Activated naive CD4-positive, alpha-beta T cell treated with anti-CD3 and anti-CD28 coated beads, Interleukin-2, amount 50 U/mL, for 72 hours (primary cell): ENCODE measurements around the gene ZNF740. TPM values are rescaled to one million over a fixed set of nuclear protein-coding genes. Genes with fewer than 3 reads are reported as not detected.

Source experiments
- ATAC-seq, 2 donors: fragments of 150-1000 bp; cut with Tn5 transposase; 2 replicates each; pipeline ENCODE4 v1.10.0; 2021; ENCODE audit warnings: mild to moderate bottlenecking in 2 of 2, moderate library complexity in 2 of 2
- DNase-seq, 2 donors: peaks; one replicate each; pipeline ENCODE4 v3.0.0; 2021 to 2022; ENCODE audit warnings: low spot score in 2 of 2
- H3K27ac Mint-ChIP-seq, 2 donors: one replicate each; pipeline ENCODE4 v1.8.0; 2022; ENCODE audit warnings: mild to moderate bottlenecking in 2 of 2, mixed read lengths in 2 of 2
- H3K36me3 Mint-ChIP-seq, 2 donors: one replicate each; pipeline ENCODE4 v1.8.0; 2022; ENCODE audit warnings: mixed read lengths in 2 of 2
- H3K9me3 Mint-ChIP-seq, 2 donors: one replicate each; pipeline ENCODE4 v1.8.0; 2022; ENCODE audit warnings: mixed read lengths in 2 of 2
- total RNA-seq, 2 donors: library from RNA; stranded (reverse); gene quantifications; one replicate each; pipeline ENCODE4 v1.2.3, GENCODE V29; 2022

ZNF740 gene
- total RNA-seq, 2 donors from 2014 or later, result 36.8 to 43.2 TPM

DNA sequence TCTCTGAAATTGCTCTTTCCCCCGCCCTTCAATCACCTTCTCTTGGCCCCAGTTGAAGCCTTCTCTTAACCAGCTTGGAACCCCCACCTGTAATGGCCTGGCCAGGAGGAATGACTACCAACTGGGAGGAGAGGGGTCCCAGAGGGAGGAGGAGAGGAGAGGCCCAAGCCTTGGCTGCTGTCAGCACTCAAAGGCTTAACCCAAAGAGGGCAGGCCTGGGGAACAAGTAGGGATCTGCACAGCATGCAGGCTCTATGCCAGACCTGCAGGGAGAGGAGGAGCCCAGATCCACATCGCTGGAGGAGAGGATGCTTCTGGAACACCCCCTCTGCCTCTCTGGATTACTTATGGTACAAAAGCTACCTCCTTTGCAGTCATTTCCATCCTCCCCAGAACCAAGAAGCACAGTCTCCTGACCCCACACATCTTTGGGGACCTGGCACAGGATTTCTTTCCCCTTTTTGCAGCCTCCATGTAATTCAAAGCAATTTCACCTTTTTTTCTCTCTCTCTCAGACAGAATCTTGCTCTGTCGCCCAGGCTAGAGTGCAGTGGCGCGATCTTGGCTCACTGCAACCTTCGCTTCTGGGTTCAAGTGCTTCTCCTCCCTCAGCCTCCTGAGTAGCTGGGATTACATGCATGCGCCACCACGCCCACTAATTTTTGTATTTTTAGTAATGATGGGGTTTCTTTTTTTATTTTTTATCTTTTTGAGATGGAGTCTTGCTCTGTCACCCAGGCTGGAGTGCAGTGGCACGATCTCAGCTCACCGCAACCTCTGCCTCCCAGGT lies 45.3 kb downstream of the ZNF740 start:
- H3K9me3 Mint-ChIP-seq, result no peaks in the 10 kb centered on the region
- no peaks in the 10 kb centered on the region for H3K36me3 Mint-ChIP-seq
- no peak overlapping the region for H3K27ac Mint-ChIP-seq
- no peak for ATAC-seq
- no peak for DNase-seq

DNA sequence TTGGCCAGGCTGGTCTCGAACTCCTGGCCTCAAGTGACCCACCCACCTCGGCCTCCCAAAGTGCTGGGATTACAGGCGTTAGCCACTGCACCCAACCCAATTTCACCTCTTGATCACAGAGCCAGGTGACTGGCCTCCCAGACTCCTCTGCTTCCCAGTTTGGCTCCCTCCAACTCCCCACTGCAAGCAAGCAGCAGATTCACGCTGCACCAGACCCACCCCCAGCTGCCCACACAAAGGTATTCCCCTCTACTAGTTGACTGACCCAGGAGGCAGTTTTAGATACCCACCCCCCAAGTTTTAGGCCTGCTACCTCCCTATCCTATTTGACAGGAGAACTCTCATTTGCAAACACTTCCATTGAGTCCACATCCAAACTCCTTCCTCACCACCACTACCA lies 46.3 kb downstream of the ZNF740 start:
- H3K9me3 Mint-ChIP-seq, result no peaks in the 10 kb centered on the region
- no peak overlapping the region for H3K27ac Mint-ChIP-seq
- ATAC-seq (no peak), DNase-seq (no peak)
- no peaks in the 10 kb centered on the region for H3K36me3 Mint-ChIP-seq

DNA sequence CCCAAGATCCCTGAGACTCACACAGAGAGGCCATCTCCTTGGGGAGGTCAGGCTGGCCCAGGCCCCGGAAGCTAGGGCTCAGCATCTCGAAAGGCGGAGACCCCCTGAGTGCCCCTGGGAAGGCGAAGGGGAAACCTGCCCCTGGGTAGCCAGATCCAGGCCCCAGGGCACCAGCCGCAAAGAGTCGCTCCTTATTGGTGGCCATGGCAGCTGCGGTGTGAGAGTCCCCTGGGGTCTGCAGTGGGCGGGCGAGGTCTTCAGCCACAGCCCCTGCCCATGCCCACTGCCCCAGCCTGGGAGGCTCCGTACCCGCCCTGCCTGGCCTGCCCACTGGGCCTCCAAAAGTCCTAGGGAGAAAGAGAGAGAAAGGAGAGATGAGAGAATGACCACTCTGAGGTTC lies 46.8 kb downstream of the ZNF740 start:
- no peaks in the 10 kb centered on the region for H3K9me3 Mint-ChIP-seq
- no peaks in the 10 kb centered on the region for H3K36me3 Mint-ChIP-seq
- no peak for ATAC-seq

DNA sequence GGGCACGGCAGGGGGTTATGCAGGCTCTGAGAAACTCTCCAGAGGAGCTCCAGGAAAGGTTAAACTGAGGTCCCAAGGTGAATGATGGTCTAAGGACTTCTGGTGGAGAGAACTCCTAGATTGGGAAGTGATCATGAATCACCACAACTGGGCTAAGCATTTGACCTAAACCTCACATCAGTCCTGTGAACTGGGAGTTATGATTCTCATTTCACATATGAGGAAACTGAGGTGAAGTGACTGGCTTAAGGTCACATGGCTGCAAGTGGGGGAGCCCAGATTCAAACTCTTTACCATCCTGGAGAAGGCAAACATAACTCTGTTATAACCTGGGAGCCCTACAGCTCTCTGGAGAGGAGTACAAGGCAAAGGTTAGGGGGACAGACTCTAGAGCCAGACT lies 47.3 kb downstream of the ZNF740 start:
- H3K9me3 Mint-ChIP-seq, result no peaks in the 10 kb centered on the region
- DNase-seq (no peak), ATAC-seq (peak in 1 of 2 donors; percentile 17)
- H3K36me3 Mint-ChIP-seq, result no peaks in the 10 kb centered on the region
- H3K27ac Mint-ChIP-seq, result peak overlapping the region in 1 of 2 donors; percentile 65

More for the DNA sequence above, 46.8 kb downstream of the ZNF740 start:
- DNase-seq, result no peak
- peak overlapping the region in 1 of 2 donors; percentile 65 for H3K27ac Mint-ChIP-seq

DNA sequence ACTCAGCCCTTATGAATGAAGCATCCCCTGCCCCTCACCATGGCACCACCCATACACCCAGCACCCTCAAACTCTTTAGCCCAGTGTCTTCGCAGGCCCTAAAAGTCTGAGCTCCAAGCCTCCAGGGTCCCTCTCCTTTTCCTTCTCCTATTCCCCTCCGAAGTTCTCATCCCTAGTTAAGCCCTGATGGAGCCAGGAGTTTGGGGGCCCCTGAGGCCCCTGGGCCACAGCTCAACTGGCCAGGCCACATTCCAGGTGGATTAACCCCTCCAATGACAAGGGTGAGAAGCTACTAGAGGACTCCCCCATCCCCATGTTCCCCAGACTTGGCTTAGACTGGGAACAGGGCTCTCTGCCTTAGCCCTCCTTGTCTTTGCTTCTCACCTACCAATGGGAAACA lies 48.9 kb downstream of the ZNF740 start:
- no peaks in the 10 kb centered on the region for H3K36me3 Mint-ChIP-seq
- H3K27ac Mint-ChIP-seq, result no peak overlapping the region
- DNase-seq, result no peak
- no peaks in the 10 kb centered on the region for H3K9me3 Mint-ChIP-seq
- ATAC-seq, result no peak

DNA sequence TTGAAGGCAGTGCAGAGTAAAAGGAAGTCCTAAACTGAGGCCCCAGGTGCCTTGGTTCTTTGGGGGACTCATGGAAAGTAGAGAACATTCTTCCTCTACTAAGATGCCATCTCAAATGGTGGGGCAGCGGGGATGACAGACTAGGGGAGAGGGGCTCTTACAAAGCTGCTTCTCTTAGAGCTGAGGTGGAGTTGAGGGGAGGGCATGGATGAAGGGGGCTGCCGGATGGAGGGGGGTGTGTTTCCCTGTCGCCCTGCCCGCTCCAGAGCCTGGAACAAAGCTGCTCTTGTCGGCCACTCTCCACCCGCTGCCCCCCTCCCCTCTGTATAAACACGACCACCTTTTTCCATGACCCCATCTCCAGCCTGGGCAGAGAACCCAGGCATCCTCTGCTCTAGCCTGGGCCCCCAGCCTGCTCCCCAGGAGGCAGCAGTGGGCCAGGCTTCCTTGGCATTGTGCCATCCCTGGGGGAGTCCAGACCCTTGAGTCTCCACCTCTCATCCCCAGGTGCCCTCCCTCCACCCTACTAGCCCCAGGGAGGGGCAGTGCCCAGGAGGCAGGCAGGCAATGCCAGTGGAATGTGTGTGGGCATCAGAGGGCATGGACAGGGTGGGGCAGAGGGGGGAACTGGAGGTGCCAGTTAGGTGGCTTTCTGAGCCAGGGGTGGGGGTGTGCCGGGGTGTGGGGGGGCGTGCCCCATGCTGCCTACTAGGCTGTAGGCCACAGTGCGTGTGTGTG lies 49.8 kb downstream of the ZNF740 start:
- no peak for ATAC-seq
- no peaks in the 10 kb centered on the region for H3K9me3 Mint-ChIP-seq
- DNase-seq, result no peak
- no peaks in the 10 kb centered on the region for H3K36me3 Mint-ChIP-seq
- H3K27ac Mint-ChIP-seq, result no peak overlapping the region

DNA sequence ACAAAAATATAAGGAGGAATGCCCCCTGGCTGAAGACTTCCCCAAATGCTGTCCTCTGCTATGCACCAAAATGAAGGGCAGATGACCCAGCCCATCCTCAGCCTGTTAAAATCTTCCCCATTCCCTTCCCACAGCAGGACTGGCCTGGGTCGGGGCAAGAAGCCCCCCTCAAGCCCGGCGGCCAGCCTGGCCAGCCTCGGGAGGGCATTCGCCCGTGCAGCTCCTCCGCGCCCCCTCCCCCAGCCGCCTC lies 51.1 kb downstream of the ZNF740 start:
- ATAC-seq (no peak), DNase-seq (no peak)
- Mint-ChIP-seq H3K9me3 (no peaks in the 10 kb centered on the region), H3K36me3 (no peaks in the 10 kb centered on the region), H3K27ac (peak overlapping the region in 1 of 2 donors; percentile 63)

DNA sequence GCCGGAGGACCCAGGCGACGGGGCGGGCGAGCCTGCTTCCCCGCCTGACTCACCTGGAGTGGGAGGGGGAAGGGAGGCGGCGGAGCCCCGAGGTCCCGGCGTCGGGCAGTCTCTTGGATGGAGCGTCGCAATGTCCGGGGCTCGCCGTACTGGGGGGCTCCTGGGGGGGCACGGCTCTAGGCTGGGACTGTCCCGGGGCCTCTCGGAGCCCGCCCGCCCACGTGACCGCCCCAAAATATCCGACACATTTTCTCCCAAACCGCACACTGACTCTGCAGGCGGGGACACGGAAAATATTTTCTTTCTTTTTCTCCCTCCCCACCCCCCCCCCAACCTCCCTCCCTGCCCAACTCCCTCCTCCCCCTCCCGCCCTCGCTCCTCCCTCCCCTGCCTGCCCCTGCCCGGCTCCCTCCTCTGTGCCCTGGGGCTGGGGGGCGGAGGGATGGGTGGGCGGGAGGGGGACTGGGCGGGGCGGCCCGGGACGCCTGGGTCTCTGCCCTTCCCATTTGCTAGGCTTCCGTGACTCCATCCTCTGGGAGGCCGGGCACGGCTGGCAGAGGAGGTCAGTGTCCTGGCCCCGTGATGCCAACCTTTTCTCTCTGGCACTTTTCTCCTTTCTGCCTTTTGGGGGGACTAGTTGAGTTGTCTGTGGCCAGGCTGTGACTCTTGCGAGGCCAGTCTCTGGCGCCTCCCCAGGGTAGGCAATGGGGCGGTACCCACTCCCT lies 51.6 kb downstream of the ZNF740 start, which contains the start of gene RARG:
Gene RARG (minus strand): TSS at position 289 of the 725 bp plus-strand sequence. CDS start 4,664 bp downstream, outside the sequence.
- Mint-ChIP-seq H3K9me3 (no peaks in the 10 kb centered on the region), H3K27ac (peak within 1 kb of the TSS; percentile 45 to 63), H3K36me3 (no peaks in the 10 kb centered on the region)
- DNase-seq (peak; percentile 65 to 80), ATAC-seq (peak; percentile 80 to 83)

DNA sequence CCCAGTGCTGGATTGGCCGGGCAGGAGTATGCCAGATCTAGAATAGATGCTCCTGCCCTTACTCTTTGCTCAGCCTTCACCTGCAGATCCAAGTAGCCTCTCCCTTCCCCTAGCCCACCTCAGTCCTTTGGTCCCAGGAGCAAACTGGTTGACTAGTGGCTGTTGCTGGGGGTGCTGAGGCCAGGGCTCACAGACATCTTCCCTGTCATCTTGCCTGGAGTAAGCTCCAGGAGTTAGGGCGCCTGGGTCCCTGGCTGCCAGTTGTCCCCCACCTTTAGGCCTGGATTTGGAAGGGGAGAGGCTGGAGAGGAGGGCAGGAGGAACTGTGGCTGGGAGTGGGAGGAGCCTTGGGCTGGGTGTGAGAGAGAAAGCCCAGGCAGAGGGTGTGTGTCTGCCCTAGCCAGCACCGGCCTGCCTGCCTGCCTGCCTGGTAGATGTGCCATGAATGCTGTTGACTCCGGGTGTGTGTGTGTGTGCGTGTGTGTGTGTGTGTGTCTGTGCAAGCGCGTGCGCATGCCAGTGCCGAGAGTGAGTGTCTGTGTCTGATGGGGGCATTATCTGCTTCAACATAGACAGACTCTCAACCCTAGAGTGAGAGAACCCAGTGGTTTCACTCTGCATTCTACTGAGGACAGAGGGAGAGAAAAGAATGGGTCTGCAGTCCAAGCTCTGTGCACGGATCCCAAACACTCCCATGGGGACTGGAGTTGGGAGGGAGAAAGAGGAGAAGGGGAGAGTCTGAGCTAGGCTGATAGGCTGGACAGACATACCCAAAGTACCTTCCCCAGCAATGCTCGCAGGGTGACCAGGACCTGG lies 52.3 kb downstream of the ZNF740 start:
- ATAC-seq (peak; percentile 33 to 46), DNase-seq (no peak)

DNA sequence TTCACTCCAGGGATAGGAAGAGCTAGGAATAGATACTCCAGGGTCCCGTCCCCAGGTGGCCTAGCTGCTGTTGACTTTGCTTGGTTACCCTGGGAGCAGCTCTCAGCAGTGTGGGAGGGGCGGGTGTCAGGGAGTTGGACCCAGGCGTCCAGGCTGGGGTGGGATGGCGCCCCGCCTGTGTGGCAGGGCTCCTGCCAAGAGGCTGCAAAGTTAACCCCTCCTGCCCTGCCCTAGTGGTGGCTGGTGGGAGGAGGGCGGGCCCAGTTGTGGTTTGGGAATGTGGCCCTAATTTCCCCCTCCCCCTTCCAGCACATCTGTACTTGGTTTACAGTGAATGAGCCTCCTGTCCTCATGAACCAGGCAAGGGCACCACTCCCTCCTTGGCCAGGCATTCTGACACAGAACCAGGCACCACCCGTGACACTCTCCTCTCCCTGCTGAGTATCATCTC lies 53.2 kb downstream of the ZNF740 start:
- H3K36me3 Mint-ChIP-seq, result no peaks in the 10 kb centered on the region
- ATAC-seq (no peak), DNase-seq (no peak)
- no peaks in the 10 kb centered on the region for H3K9me3 Mint-ChIP-seq
- H3K27ac Mint-ChIP-seq, result peak overlapping the region in 1 of 2 donors; percentile 67

More for the DNA sequence above, 52.3 kb downstream of the ZNF740 start:
- Mint-ChIP-seq H3K27ac (peak overlapping the region; percentile 63 to 67), H3K9me3 (no peaks in the 10 kb centered on the region), H3K36me3 (no peaks in the 10 kb centered on the region)

DNA sequence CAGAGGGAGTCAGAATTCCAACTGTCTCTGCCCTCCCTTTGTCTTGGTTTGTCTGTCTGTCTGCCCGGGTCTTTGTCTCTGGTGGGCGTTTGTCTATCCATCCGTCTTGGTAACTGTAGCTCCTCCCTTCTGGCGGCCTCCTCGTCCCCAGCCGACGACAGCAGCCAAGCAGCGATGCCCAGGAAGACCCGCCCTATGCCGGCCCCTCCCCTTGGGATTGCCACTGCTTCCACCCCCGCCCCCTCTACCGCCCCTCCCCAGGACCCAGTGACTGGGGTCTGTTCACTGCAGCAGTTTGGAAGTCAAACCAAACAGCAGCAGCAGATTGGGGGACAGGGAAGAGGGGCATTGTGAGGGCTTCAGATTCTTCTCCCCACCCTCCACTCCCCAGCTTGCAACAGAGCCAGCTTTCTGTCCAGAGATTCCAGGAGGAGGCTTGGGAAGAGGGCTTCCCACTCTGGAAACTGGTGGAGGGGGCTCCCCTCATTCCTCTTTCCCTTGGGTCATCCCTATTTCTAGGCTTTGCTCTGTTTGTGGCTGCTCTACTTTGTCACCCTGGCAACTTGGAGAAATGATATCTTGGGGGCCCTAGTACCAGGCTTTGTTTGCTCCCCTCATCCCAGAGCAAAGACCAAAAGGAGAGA lies 53.9 kb downstream of the ZNF740 start:
- Mint-ChIP-seq H3K9me3 (no peaks in the 10 kb centered on the region), H3K27ac (no peak overlapping the region), H3K36me3 (no peaks in the 10 kb centered on the region)
- ATAC-seq (no peak), DNase-seq (no peak)

DNA sequence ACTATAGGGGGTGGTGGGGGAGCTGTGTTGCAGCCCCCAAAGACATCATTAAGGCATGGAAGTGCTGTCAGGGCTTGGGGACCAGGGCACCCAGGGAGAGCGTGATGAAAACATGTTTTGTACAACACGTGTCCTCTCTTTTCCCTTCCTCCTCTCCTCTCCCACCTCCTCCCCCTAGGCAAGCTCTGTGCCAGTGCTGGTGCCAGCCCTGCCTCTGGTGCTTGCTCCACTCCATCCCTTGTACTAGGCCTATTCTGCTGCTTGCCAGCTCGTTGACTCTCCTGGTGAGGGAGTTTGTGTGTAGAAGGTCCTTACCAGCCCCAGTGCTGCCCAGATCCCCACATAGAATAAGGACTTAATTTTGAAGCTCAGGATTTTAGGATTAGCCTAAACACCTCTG lies 54.6 kb downstream of the ZNF740 start:
- no peaks in the 10 kb centered on the region for H3K9me3 Mint-ChIP-seq
- ATAC-seq (no peak), DNase-seq (no peak)
- H3K36me3 Mint-ChIP-seq, result no peaks in the 10 kb centered on the region
- peak overlapping the region in 1 of 2 donors; percentile 77 for H3K27ac Mint-ChIP-seq

DNA sequence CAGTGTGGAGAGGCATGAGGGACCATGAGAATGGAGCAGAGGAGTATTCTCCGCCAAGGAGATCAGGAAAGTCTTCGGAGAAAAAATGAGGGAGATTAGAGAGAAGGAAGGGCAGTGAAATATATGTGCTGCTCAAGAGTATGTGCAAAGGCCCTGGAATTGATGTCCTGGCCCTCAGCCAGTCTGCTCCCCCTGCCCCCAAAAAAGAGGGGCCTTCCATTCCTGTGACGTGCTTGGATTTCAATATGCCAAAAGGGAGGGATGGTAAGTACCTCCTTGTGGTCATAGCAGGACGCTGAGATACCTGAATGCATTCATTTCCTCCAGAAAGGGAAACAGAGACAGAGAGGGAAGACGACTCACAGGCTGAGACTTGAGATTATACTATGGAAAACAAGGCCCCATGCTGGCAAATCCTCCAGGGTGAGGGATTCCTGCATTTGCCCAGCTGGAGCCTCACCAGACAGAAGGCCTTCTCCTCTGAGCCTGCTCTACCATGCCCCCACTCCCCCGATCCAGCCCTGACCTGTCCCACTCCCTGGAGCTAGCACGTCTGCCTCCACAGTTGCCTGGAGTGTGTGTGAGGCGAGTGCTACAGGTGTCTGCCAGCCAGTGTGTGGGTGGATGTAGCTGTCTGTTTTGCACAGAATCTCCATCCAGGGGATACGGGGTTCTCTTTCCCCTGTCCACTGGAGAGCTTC lies 55.4 kb downstream of the ZNF740 start:
- DNase-seq (no peak), ATAC-seq (no peak)
- Mint-ChIP-seq H3K27ac (peak overlapping the region; percentile 53 to 77), H3K9me3 (no peaks in the 10 kb centered on the region), H3K36me3 (no peaks in the 10 kb centered on the region)

DNA sequence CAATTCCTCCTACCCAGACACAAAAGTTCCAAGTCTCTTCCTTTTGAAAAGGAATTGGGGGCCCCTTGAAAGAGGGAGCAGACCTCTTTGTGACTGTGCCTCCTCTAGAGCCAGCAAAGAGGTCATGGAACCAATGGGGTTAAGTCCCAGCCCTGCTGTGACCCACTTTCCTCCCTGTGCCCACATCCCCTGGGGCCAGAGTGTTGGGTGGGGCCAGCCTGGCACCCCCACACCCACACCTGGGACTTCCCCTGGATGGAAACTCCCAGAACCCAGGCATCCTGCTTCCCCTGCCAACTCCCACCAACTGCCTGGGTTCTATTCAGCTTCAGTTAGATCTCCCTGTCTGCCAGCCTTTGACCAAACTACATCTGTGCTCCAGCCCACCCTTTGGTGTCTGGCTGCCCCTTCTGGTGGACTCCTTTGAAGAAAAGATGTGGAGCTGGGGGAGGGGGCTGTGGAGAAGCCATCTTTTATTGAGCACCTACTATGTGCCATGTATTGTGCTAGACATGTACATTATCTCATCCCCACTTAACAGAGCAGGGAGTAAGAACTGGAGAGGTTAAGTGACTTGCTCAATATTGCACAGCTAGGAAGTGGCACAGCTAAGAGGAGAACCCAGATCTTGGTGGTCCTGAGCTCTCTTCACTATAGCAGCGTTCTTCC lies 56.1 kb downstream of the ZNF740 start:
- ATAC-seq (peak in 1 of 2 donors; percentile 11), DNase-seq (no peak)
- H3K36me3 Mint-ChIP-seq, result no peaks in the 10 kb centered on the region

DNA sequence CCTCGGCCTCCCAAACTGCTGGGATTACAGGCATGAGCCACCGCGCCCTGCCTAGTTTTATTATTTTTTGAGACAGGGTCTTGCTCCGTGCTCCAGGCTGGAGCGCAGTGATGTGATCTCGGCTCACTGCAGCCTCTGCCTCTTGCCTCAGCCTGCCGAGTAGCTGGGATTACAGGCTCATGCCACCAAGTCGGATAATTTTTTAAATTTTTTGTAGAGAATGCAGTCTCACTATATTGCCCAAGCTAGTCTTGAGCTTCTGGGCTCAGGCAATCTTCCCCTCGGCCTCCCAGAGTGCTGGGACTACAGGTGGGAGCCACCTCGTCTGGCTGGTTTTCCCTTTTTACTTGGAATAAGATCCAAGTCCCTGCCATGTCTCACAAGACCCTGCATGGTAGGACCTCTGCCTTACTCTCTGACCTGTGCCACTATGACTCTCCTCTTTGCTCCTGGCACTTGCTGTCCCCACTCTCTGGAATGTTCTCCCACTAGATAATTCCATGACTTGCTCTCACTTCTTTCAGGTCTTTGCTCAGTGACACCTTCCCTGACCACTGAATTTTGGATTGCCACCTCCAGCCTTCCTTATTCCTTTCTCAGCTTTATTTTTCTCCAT lies 59.2 kb downstream of the ZNF740 start:
- no peak for DNase-seq
- H3K36me3 Mint-ChIP-seq, result no peaks in the 10 kb centered on the region
- ATAC-seq, result no peak
- H3K27ac Mint-ChIP-seq, result no peak overlapping the region
- H3K9me3 Mint-ChIP-seq, result no peaks in the 10 kb centered on the region

More for the DNA sequence above, 56.1 kb downstream of the ZNF740 start:
- Mint-ChIP-seq H3K27ac (peak overlapping the region; percentile 53 to 77), H3K9me3 (no peaks in the 10 kb centered on the region)
